ENCODE results near the gene SRRM4.
A peak's percentile ranks its signal among the peaks of the same experiment; 100 is the strongest.

SRRM4 gene

GRCh38 chr12:119169150-119169549 is 187.8 kb downstream of the SRRM4 start:
- no peak overlapping the region for H3K4me3 Mint-ChIP-seq
- peaks cover 31% of the 10 kb centered on the region for H3K4me1 Mint-ChIP-seq
- peaks cover 8% of the 10 kb centered on the region for H3K27me3 Mint-ChIP-seq (ENCODE audit: low read depth, poor library complexity)
- no peaks in the 10 kb centered on the region for H3K9me3 Mint-ChIP-seq
- no peak overlapping the region for H3K27ac Mint-ChIP-seq
- TF ChIP-seq CTCF (IDR thresholded peaks at IDR 0.05), result no peak
- H3K36me3 Mint-ChIP-seq (ENCODE audit: low read depth), result no peaks in the 10 kb centered on the region
- DNase-seq, result no peak

- TF ChIP-seq CTCF (IDR thresholded peaks at IDR 0.05), result no peak
- Mint-ChIP-seq H3K9me3 (no peaks in the 10 kb centered on the region), H3K4me3 (no peak overlapping the region), H3K27me3 (ENCODE audit: low read depth, poor library complexity) (no peaks in the 10 kb centered on the region), H3K36me3 (ENCODE audit: low read depth) (no peaks in the 10 kb centered on the region), H3K27ac (no peak overlapping the region), H3K4me1 (peaks cover 35% of the 10 kb centered on the region)
- DNase-seq, result no peak
These were observed 189.9 kb downstream of the SRRM4 start for GRCh38 chr12:119171291-119171690.

- Mint-ChIP-seq H3K4me1 (peaks cover 40% of the 10 kb centered on the region), H3K36me3 (ENCODE audit: low read depth) (no peaks in the 10 kb centered on the region), H3K4me3 (no peak overlapping the region), H3K27ac (no peak overlapping the region), H3K27me3 (ENCODE audit: low read depth, poor library complexity) (no peaks in the 10 kb centered on the region), H3K9me3 (no peaks in the 10 kb centered on the region)
- no peak for DNase-seq
- no peak for TF ChIP-seq CTCF (IDR thresholded peaks at IDR 0.05)
These were observed 190.5 kb downstream of the SRRM4 start for GRCh38 chr12:119171691-119172425.

- H3K4me3 Mint-ChIP-seq, result no peak overlapping the region
- no peak for DNase-seq
These were observed 193.7 kb downstream of the SRRM4 start for GRCh38 chr12:119175081-119175480.

GRCh38 chr12:119176267-119177055 is 195.1 kb downstream of the SRRM4 start:
- H3K36me3 Mint-ChIP-seq (ENCODE audit: low read depth), result no peaks in the 10 kb centered on the region
- no peak for TF ChIP-seq CTCF (IDR thresholded peaks at IDR 0.05)
- H3K27me3 Mint-ChIP-seq (ENCODE audit: low read depth, poor library complexity), result peaks cover 5% of the 10 kb centered on the region
- peaks cover 74% of the 10 kb centered on the region for H3K4me1 Mint-ChIP-seq
- H3K27ac Mint-ChIP-seq, result no peak overlapping the region
- no peak overlapping the region for H3K4me3 Mint-ChIP-seq
- H3K9me3 Mint-ChIP-seq, result no peaks in the 10 kb centered on the region
- DNase-seq, result peak; percentile 54

More at GRCh38 chr12:119175081-119175480, 193.7 kb downstream of the SRRM4 start:
- Mint-ChIP-seq H3K27me3 (ENCODE audit: low read depth, poor library complexity) (peaks cover 5% of the 10 kb centered on the region), H3K36me3 (ENCODE audit: low read depth) (no peaks in the 10 kb centered on the region), H3K9me3 (no peaks in the 10 kb centered on the region), H3K27ac (no peak overlapping the region), H3K4me1 (peaks cover 64% of the 10 kb centered on the region)
- TF ChIP-seq CTCF (IDR thresholded peaks at IDR 0.05), result no peak
